Mesodermal cell (in vitro differentiated cells): Measurements from ENCODE around the gene SLC6A3.

Experiments
- H3K27ac ChIP-seq: 2 replicates; pipeline ENCODE4 v1.7.0; 2013; ENCODE audit warnings: mild to moderate bottlenecking, low read depth, low read length, moderate library complexity; ENCODE audit not compliant: severe bottlenecking
- H3K36me3 ChIP-seq: 2 replicates; pipeline ENCODE4 v1.7.1; 2013; ENCODE audit warnings: mild to moderate bottlenecking, low read length, moderate library complexity; ENCODE audit not compliant: control insufficient read depth, insufficient read depth
- H3K4me1 ChIP-seq: one replicate; pipeline ENCODE4 v1.7.1; 2013; ENCODE audit warnings: mild to moderate bottlenecking, low read length; ENCODE audit not compliant: insufficient read depth, control insufficient read depth, poor library complexity, severe bottlenecking
- H3K4me3 ChIP-seq: 2 replicates; pipeline ENCODE4 v1.7.0; 2013; ENCODE audit warnings: low read length, control low read depth, mild to moderate bottlenecking; ENCODE audit not compliant: insufficient read depth, poor library complexity, severe bottlenecking; ENCODE audit errors: extremely low read depth
- H3K9me3 ChIP-seq: 2 replicates; pipeline ENCODE4 v1.7.1; 2013; ENCODE audit warnings: mild to moderate bottlenecking, low read length, moderate library complexity; ENCODE audit not compliant: control insufficient read depth
- WGBS, 2 experiments: methylation state at CpG; one replicate each; pipeline ENCODE4 v1.1.5; 2013; ENCODE audit warnings: missing lambda C conversion rate in 2 of 2; ENCODE audit not compliant: insufficient coverage in 2 of 2; 5-methylcytosine and 5-hydroxymethylcytosine counted together

SLC6A3 gene

GRCh38 chr5:1393571-1394501 is 51.4 kb downstream of the SLC6A3 start:
- Histone ChIP-seq H3K4me3 (no peak overlapping the region), H3K36me3 (no peaks in the 10 kb centered on the region), H3K4me1 (no peaks in the 10 kb centered on the region), H3K27ac (no peak overlapping the region), H3K9me3 (no peaks in the 10 kb centered on the region)
- 81 to 83% methylated on average over 29 to 36 of the region's 36 CpGs for WGBS, 2 experiments

DNA sequence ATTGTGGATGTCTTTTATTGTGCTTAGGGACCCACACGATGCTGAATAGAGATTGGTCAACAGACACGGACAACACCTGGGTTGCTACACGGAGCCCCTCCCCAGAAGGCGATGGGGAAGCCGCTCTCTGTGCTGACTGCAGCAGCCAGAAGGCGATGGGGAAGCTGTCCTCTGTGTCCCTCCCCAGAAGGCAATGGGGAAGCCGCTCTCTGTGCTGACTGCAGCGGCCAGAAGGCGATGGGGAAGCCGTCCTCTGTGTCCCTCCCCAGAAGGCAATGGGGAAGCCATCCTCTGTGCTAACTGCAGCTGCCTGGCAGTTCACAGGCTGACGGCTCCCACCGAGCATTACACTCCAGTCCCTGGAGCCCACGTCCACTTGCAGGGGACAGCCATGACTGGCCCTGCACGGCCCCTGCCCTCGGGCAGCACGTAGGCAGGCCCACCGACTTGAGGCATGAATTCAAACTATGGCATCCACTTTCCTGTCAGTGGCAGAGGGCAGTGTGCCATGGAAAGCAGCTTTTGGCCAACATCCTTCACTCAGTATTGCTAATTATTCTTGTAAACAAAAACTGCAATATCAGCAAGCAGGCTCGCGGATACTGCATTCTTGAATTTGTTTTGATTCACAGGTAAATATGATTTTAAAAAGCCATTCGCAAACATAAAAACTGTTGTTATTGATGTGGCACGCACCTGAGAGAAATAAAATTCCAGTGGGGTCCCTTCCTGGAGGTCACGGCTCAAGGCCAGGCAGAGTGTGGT is 52.3 kb downstream of the SLC6A3 start:
- H3K4me1 ChIP-seq, result no peaks in the 10 kb centered on the region
- 79 to 80% methylated on average over 20 to 22 of the region's 22 CpGs for WGBS, 2 experiments
- no peaks in the 10 kb centered on the region for H3K36me3 ChIP-seq
- H3K4me3 ChIP-seq, result no peak overlapping the region
- no peaks in the 10 kb centered on the region for H3K9me3 ChIP-seq
- H3K27ac ChIP-seq, result no peak overlapping the region

- Histone ChIP-seq H3K4me1 (no peaks in the 10 kb centered on the region), H3K4me3 (no peak overlapping the region), H3K36me3 (no peaks in the 10 kb centered on the region), H3K27ac (no peak overlapping the region), H3K9me3 (no peaks in the 10 kb centered on the region)
- 76 to 80% methylated on average over 8 to 9 of the region's 11 CpGs for WGBS, 2 experiments
Measured at GRCh38 chr5:1392261-1392660, 53.0 kb downstream of the SLC6A3 start.

DNA sequence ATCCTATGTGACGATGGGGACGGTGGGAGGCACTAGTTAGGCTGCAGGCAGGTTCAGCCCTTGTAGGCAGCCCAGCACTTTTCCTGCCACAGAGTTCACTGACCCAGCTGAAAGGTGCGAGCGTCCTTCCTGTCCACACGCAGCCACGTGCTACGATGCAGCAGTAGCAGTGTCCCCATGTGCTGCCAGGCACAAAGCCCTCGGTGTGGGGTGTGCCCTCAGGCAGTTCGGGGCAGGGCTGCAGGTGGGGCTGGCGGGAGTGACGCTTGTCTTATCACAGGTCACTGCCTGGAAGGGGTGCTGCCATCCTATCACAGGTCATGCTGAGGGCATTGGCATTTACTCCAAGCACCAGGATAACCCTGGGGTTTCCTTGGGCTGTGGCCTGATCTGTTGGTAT is 53.5 kb downstream of the SLC6A3 start:
- WGBS, 2 experiments, result 82 to 85% methylated on average over 9 to 11 of the region's 11 CpGs
- H3K36me3 ChIP-seq, result no peaks in the 10 kb centered on the region
- H3K4me1 ChIP-seq, result no peaks in the 10 kb centered on the region
- H3K9me3 ChIP-seq, result no peaks in the 10 kb centered on the region
- H3K4me3 ChIP-seq, result no peak overlapping the region
- H3K27ac ChIP-seq, result no peak overlapping the region

- H3K4me3 ChIP-seq, result no peak overlapping the region
- no peaks in the 10 kb centered on the region for H3K36me3 ChIP-seq
- 83 to 84% methylated on average over 20 to 21 of the region's 21 CpGs for WGBS, 2 experiments
- H3K4me1 ChIP-seq, result no peaks in the 10 kb centered on the region
- no peak overlapping the region for H3K27ac ChIP-seq
- no peaks in the 10 kb centered on the region for H3K9me3 ChIP-seq
Measured at GRCh38 chr5:1390861-1391600, 54.2 kb downstream of the SLC6A3 start.

GRCh38 chr5:1390333-1390732 is 54.9 kb downstream of the SLC6A3 start:
- no peaks in the 10 kb centered on the region for H3K9me3 ChIP-seq
- H3K36me3 ChIP-seq, result no peaks in the 10 kb centered on the region
- WGBS, 2 experiments, result 77 to 79% methylated on average over 7 of the region's 7 CpGs
- no peak overlapping the region for H3K27ac ChIP-seq
- H3K4me1 ChIP-seq, result no peaks in the 10 kb centered on the region
- H3K4me3 ChIP-seq, result no peak overlapping the region

DNA sequence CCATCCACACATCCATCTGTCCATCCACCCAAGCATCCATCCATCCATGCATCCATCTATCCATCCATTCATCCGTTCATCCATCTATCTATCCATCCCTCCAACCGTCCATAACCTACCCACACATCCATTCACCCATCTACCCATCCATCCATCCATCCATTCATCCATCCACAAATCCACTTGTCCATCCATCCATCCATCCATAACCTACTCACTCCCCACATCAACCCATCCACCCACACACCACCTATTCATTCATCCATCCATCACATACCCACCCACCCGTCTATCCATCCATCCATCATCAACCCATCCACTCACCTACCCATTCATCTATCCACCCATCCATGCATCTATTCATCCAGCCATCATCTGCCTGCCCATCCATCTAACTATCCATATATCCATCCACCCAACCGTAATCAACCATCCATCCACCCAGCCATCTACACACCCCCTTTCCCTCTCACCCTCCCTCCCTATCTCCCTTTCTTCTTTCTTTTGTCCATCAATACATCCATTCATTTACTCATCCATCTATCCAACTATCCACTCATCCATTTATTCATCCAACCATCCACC is 56.8 kb downstream of the SLC6A3 start:
- Histone ChIP-seq H3K4me3 (no peak overlapping the region), H3K27ac (no peak overlapping the region), H3K36me3 (no peaks in the 10 kb centered on the region), H3K4me1 (no peaks in the 10 kb centered on the region), H3K9me3 (no peaks in the 10 kb centered on the region)
- 80 to 81% methylated on average over 4 of the region's 4 CpGs for WGBS, 2 experiments

DNA sequence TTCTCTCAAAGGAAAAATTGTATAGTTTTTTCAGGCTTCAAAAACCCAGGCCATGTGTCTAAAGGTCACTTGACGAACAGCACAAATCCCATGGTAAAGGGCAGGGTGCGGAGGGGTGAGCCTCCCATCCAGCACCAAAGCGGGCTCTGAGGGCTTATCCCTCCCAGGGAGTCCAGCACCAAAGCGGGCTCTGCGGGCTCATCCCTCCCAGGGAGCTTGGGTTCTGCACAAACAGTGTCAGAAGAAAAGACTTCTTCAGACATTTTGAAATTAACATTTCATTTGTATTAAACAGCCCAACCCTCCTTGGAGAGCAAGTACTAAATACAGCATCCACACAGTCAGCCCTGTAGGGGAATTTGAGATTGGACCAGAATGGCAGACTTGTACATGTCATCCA is 57.4 kb downstream of the SLC6A3 start:
- no peak overlapping the region for H3K27ac ChIP-seq
- 82 to 90% methylated on average over 3 to 5 of the region's 5 CpGs for WGBS, 2 experiments
- no peaks in the 10 kb centered on the region for H3K9me3 ChIP-seq
- H3K36me3 ChIP-seq, result no peaks in the 10 kb centered on the region
- H3K4me3 ChIP-seq, result no peak overlapping the region
- H3K4me1 ChIP-seq, result no peaks in the 10 kb centered on the region

DNA sequence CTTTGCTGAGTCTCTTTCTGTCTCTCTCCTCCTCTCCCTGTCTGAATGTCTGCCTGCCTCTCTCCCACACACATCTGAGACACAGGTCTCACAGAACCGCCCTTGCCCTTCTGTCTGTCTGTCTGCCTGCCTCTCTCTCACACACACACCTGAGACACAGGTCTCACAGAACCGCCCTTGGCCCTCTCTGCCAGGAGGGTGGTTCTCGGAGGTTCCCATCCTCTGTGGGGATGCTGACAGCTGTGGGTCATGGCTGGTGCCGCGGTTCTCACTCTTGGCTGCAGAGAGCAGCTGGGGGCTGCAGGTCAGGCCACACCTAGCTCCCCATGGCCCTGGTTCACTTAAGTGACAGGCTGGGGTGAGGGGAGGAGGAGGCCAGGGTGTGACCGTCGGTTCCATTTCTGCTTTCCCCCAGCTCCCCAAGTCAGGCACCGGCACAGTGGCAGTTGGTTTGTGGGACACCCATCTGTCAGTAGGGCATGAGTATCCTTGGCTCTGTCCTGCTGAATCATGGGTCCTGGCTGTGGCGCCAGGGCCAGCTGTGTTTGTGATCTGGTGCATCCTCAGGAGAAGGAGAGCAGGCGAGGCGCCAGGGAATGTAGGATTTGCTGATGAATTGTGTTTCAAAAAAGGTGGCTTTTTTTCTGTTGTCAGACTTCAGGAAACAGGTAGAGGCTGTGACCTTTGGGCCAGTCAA is 58.0 kb downstream of the SLC6A3 start:
- Histone ChIP-seq H3K9me3 (no peaks in the 10 kb centered on the region), H3K4me3 (no peak overlapping the region), H3K36me3 (no peaks in the 10 kb centered on the region), H3K27ac (no peak overlapping the region), H3K4me1 (no peaks in the 10 kb centered on the region)
- 79 to 83% methylated on average over 5 to 10 of the region's 11 CpGs for WGBS, 2 experiments

- no peaks in the 10 kb centered on the region for H3K9me3 ChIP-seq
- H3K4me1 ChIP-seq, result no peaks in the 10 kb centered on the region
- H3K36me3 ChIP-seq, result no peaks in the 10 kb centered on the region
- 4 to 5% methylated on average over 30 to 36 of the region's 36 CpGs for WGBS, 2 experiments
- H3K27ac ChIP-seq, result no peak overlapping the region
- peak overlapping the region; percentile 43 for H3K4me3 ChIP-seq
Measured at GRCh38 chr5:1386274-1386717, 58.9 kb downstream of the SLC6A3 start.
